GM12892 (cell line): Measurements from ENCODE around the gene PRLR.

ENCODE experiments used
- POLR2A ChIP-seq: IDR thresholded peaks from 2 replicates; pipeline ENCODE4 v1.6.1; 2011; ENCODE audit warnings: low read depth, low read length, control low read depth
- POLR2AphosphoS5 ChIP-seq: IDR thresholded peaks from 2 replicates; pipeline ENCODE4 v1.6.1; 2011; ENCODE audit warnings: low read depth, low read length, control low read depth
- TAF1 ChIP-seq: IDR thresholded peaks from 2 replicates; pipeline ENCODE4 v1.6.1; 2011; ENCODE audit warnings: low read depth, mild to moderate bottlenecking, control low read depth, low read length, borderline replicate concordance

DNA sequence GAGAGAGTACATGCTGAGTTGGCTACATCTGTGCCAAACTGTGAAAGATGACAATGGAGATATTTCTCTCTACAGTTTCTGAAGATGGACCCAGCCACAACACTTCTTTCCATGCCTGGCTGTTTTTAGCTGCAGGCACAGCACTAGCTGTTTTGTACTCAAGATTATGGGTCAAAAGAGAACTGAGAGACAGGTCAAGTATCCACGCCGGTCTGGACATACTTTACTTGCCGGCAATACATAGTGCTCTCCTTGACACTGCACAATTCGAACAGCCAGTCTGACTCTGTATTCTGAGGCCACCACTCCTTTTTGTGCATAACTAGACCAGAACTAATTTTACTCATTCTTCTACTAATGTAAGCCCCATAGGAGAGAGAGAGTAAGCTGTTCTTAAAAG, 2.6 kb downstream of the PRLR start:
- TF ChIP-seq POLR2A = no peak
- no peak for TF ChIP-seq POLR2AphosphoS5
- TF ChIP-seq TAF1 = no peak
